IMR-90 (cell line): Measurements from ENCODE around the gene PSMA4. TPM values are rescaled to one million over a fixed set of nuclear protein-coding genes. Genes with fewer than 3 reads are reported as not detected.

Source experiments
- ATAC-seq: fragments of 200-7000 bp; cut with Tn5 transposase; 2 replicates; pipeline ENCODE4 v1.9.1; 2020; ENCODE audit warnings: low read depth, mild to moderate bottlenecking, moderate library complexity
- BruUV-seq: library from RNA; stranded (reverse); fragments of 400-500 nt; replicated peaks from 2 replicates; lab custom pipeline; 2021; lab: Mats Ljungman, UMichigan
- CTCF ChIA-PET: fragments of 300-600 bp; formaldehyde crosslinking; extraction: SDS; loops from one replicate; lab custom pipeline; 2021; ENCODE audit warnings: antibody characterized with exemption; lab: Yijun Ruan, JAX
- POLR2A ChIA-PET: fragments of 300-600 bp; sonication (Branson Sonifier 250); formaldehyde crosslinking; loops from one replicate; lab custom pipeline; 2022; ENCODE audit warnings: antibody characterized with exemption; ENCODE audit not compliant: unreplicated experiment; lab: Charles Lee
- DNase-seq: peaks from one replicate; pipeline ENCODE4 v3.0.0; 2013
- H2AFZ ChIP-seq: replicated peaks from 2 replicates; pipeline ENCODE3; 2013; ENCODE audit warnings: low read length, mild to moderate bottlenecking; ENCODE audit not compliant: poor library complexity
- H2AK5ac ChIP-seq: 2 replicates; pipeline ENCODE4 v1.6.1; 2013; ENCODE audit warnings: low read depth, low read length, inconsistent platforms
- H2AK9ac ChIP-seq: replicated peaks from 2 replicates; pipeline ENCODE3; 2013; ENCODE audit warnings: mild to moderate bottlenecking, low read depth, low read length, moderate library complexity; ENCODE audit not compliant: poor library complexity
- H2BK120ac ChIP-seq: 2 replicates; pipeline ENCODE4 v1.6.1; 2013; ENCODE audit warnings: low read depth, low read length, inconsistent platforms
- H2BK15ac ChIP-seq: 3 replicates; pipeline ENCODE4 v1.6.1; 2013; ENCODE audit warnings: low read depth, low read length, inconsistent platforms
- H2BK20ac ChIP-seq: 2 replicates; pipeline ENCODE4 v1.6.1; 2013; ENCODE audit warnings: low read depth, mild to moderate bottlenecking, inconsistent platforms, low read length, moderate library complexity
- H2BK5ac ChIP-seq: 2 replicates; pipeline ENCODE4 v1.6.1; 2013; ENCODE audit warnings: mild to moderate bottlenecking, low read depth, low read length, inconsistent platforms; ENCODE audit not compliant: poor library complexity, severe bottlenecking
- H3K14ac ChIP-seq: replicated peaks from 2 replicates; pipeline ENCODE4 v1.6.1; 2013; ENCODE audit warnings: low read depth, low read length, inconsistent platforms
- H3K18ac ChIP-seq: 2 replicates; pipeline ENCODE4 v1.6.1; 2013; ENCODE audit warnings: low read depth, low read length, control low read depth
- H3K23ac ChIP-seq: 2 replicates; pipeline ENCODE4 v1.6.1; 2013; ENCODE audit warnings: low read depth, low read length, inconsistent platforms
- H3K27ac ChIP-seq: 2 replicates; pipeline ENCODE4 v1.5.1; 2013; ENCODE audit warnings: mild to moderate bottlenecking, control low read depth, low read length; ENCODE audit not compliant: insufficient read depth
- H3K27me3 ChIP-seq: 2 replicates; pipeline ENCODE4 v1.6.1; 2013; ENCODE audit warnings: low read length; ENCODE audit not compliant: control insufficient read depth, insufficient read depth
- H3K36me3 ChIP-seq: 2 replicates; pipeline ENCODE4 v1.6.1; 2013; ENCODE audit warnings: low read length, mixed read lengths; ENCODE audit not compliant: control insufficient read depth, insufficient read depth
- H3K4ac ChIP-seq: 2 replicates; pipeline ENCODE4 v1.6.1; 2013; ENCODE audit warnings: low read depth, low read length, inconsistent platforms
- H3K4me1 ChIP-seq: 2 replicates; pipeline ENCODE4 v1.6.1; 2013; ENCODE audit warnings: low read length, mixed read lengths; ENCODE audit not compliant: control insufficient read depth, insufficient read depth
- H3K4me2 ChIP-seq: 2 replicates; pipeline ENCODE4 v1.6.1; 2013; ENCODE audit warnings: low read depth, mild to moderate bottlenecking, control low read depth, low read length, moderate library complexity
- H3K4me3 ChIP-seq: 2 replicates; pipeline ENCODE4 v1.5.1; 2013; ENCODE audit warnings: low read depth, mild to moderate bottlenecking, control low read depth, low read length, moderate library complexity; ENCODE audit not compliant: insufficient read depth
- H3K56ac ChIP-seq: 2 replicates; pipeline ENCODE4 v1.6.1; 2013; ENCODE audit warnings: low read length, inconsistent platforms; ENCODE audit not compliant: insufficient read depth; ENCODE audit errors: extremely low read depth
- H3K79me1 ChIP-seq, 2 experiments: 2 replicates each; pipeline ENCODE4 v1.6.1; 2013; ENCODE audit warnings: low read length in 2 of 2, inconsistent platforms in 1 of 2, low read depth in 1 of 2
- H3K9ac ChIP-seq: 2 replicates; pipeline ENCODE4 v1.6.1; 2013; ENCODE audit warnings: low read depth, low read length, control low read depth
- H3K9me1 ChIP-seq: 2 replicates; pipeline ENCODE4 v1.6.1; 2013; ENCODE audit warnings: low read length, inconsistent platforms; ENCODE audit not compliant: insufficient read depth
- H3K9me3 ChIP-seq: 2 replicates; pipeline ENCODE4 v1.6.1; 2013; ENCODE audit warnings: low read length; ENCODE audit not compliant: control insufficient read depth, insufficient read depth
- H4K20me1 ChIP-seq: 2 replicates; pipeline ENCODE4 v1.6.1; 2013; ENCODE audit warnings: low read length, inconsistent platforms; ENCODE audit not compliant: insufficient read depth
- H4K5ac ChIP-seq: 2 replicates; pipeline ENCODE4 v1.6.1; 2013; ENCODE audit warnings: mild to moderate bottlenecking, low read depth, low read length, control low read depth
- H4K8ac ChIP-seq, 2 experiments: 2 replicates each; pipeline ENCODE4 v1.6.1; 2013; ENCODE audit warnings: low read depth in 2 of 2, low read length in 2 of 2, control low read depth in 1 of 2, inconsistent platforms in 1 of 2
- H4K91ac ChIP-seq: 2 replicates; pipeline ENCODE4 v1.6.1; 2013; ENCODE audit warnings: low read depth, low read length, inconsistent platforms; ENCODE audit not compliant: insufficient read depth
- BHLHE40 ChIP-seq: fragments of 150-350 bp; IDR thresholded peaks from 2 replicates; pipeline ENCODE4 v1.6.1; 2016; ENCODE audit warnings: mild to moderate bottlenecking, low read depth, low read length
- CEBPB ChIP-seq: IDR thresholded peaks from 2 replicates; pipeline ENCODE4 v1.6.1; 2012; ENCODE audit warnings: low read depth, low read length, improper control_type of control experiment
- CHD1 ChIP-seq: IDR thresholded peaks from 2 replicates; pipeline ENCODE4 v1.6.1; 2012; ENCODE audit warnings: low read depth, low read length, improper control_type of control experiment
- CTCF ChIP-seq: conservative IDR thresholded peaks from 2 replicates; pipeline ENCODE4 v1.5.1; 2012; ENCODE audit warnings: mild to moderate bottlenecking, low read depth, low read length, improper control_type of control experiment
- ELK1 ChIP-seq: fragments of 150-350 bp; IDR thresholded peaks from 2 replicates; pipeline ENCODE4 v1.6.1; 2016; ENCODE audit warnings: low read depth, mild to moderate bottlenecking, low read length, moderate library complexity, borderline replicate concordance
- FOS ChIP-seq: fragments of 150-350 bp; IDR thresholded peaks from 2 replicates; pipeline ENCODE4 v1.6.1; 2016; ENCODE audit warnings: low read depth, low read length
- MAFK ChIP-seq: IDR thresholded peaks from 2 replicates; pipeline ENCODE4 v1.6.1; 2012; ENCODE audit warnings: low read depth, low read length, improper control_type of control experiment
- MAZ ChIP-seq: IDR thresholded peaks from 2 replicates; pipeline ENCODE4 v1.6.1; 2012; ENCODE audit warnings: low read depth, mild to moderate bottlenecking, low read length, improper control_type of control experiment, moderate library complexity, borderline replicate concordance
- MXI1 ChIP-seq: IDR thresholded peaks from 2 replicates; pipeline ENCODE4 v1.6.1; 2012; ENCODE audit warnings: low read depth, mild to moderate bottlenecking, low read length, moderate library complexity, borderline replicate concordance
- NFE2L2 ChIP-seq: fragments of 150-350 bp; IDR thresholded peaks from 2 replicates; pipeline ENCODE4 v1.6.1; 2016; ENCODE audit warnings: low read depth, mild to moderate bottlenecking, low read length
- POLR2A ChIP-seq: IDR thresholded peaks from 2 replicates; pipeline ENCODE4 v1.6.1; 2012; ENCODE audit warnings: mild to moderate bottlenecking, low read depth, low read length
- RAD21 ChIP-seq: IDR thresholded peaks from 2 replicates; pipeline ENCODE4 v1.6.1; 2012; ENCODE audit warnings: low read length, improper control_type of control experiment
- RCOR1 ChIP-seq: IDR thresholded peaks from 2 replicates; pipeline ENCODE4 v1.6.1; 2012; ENCODE audit warnings: mild to moderate bottlenecking, low read length, improper control_type of control experiment; ENCODE audit not compliant: insufficient replicate concordance
- RFX5 ChIP-seq: IDR thresholded peaks from 2 replicates; pipeline ENCODE4 v1.8.0; 2012; ENCODE audit warnings: low read depth, mild to moderate bottlenecking, low read length, moderate library complexity
- SMC3 ChIP-seq: fragments of 150-350 bp; IDR thresholded peaks from 2 replicates; pipeline ENCODE4 v1.6.1; 2016; ENCODE audit warnings: low read depth, mild to moderate bottlenecking, antibody characterized with exemption, low read length, moderate library complexity
- USF2 ChIP-seq: fragments of 150-350 bp; IDR thresholded peaks from 2 replicates; pipeline ENCODE4 v1.6.1; 2017; ENCODE audit warnings: mild to moderate bottlenecking, antibody characterized with exemption, low read length, low read depth
- WGBS, 2 experiments: methylation state at CpG; one replicate each; pipeline versions ENCODE4 v1.1.5 to v1.1.7; 2013; ENCODE audit warnings: missing lambda C conversion rate in 2 of 2; ENCODE audit not compliant: insufficient read length in 1 of 2; ENCODE audit errors: extremely low coverage in 2 of 2; 5-methylcytosine and 5-hydroxymethylcytosine counted together
- dilution Hi-C: fragments of 300-500 bp; cut with HindIII; formaldehyde crosslinking; loops from one replicate; pipeline ENCODE4 v1.14.3; 2018; ENCODE audit warnings: low sequenced_read_pairs; ENCODE audit not compliant: unreplicated experiment
- in situ Hi-C: fragments of 300-500 bp; cut with MboI; formaldehyde crosslinking; loops from 3 replicates; pipeline ENCODE4 v1.14.3; 2019; ENCODE audit warnings: low sequenced_read_pairs, inconsistent platforms, mixed read lengths
- intact Hi-C: fragments of 100-400 bp; cut with micrococcal nuclease; formaldehyde crosslinking; loops from 2 replicates; pipeline ENCODE4 v1.10.0; 2022
- polyA plus RNA-seq, 3 experiments: library from polyadenylated mRNA; depleted of rRNA; stranded (reverse); fragments of >200 nt; gene quantifications; 2 replicates each; pipeline ENCODE4 v1.2.3, GENCODE V29; 2012; ENCODE audit warnings: low replicate concordance in 1 of 3
- total RNA-seq: library from RNA; depleted of rRNA; stranded (reverse); fragments of >200 nt; gene quantifications from 2 replicates; pipeline ENCODE4 v1.2.3, GENCODE V29; 2012

The PSMA4 gene
- total and polyA plus RNA-seq, 2 of the 4 experiments (the other 2 are of a cell fraction), result 208 to 239 TPM

GRCh38 chr15:78550194-78550593 is 9.9 kb downstream of the PSMA4 start:
- no TSS peak for BruUV-seq
- ChIA-PET CTCF (no interaction called here), POLR2A (no interaction called here)
- Histone ChIP-seq H2AK9ac (no peak overlapping the region), H4K91ac (no peak overlapping the region), H3K56ac (no peak overlapping the region), H3K4me2 (no peak overlapping the region), H3K27ac (no peak overlapping the region), H3K23ac (no peak overlapping the region), H3K9me3 (no peaks in the 10 kb centered on the region), H2BK20ac (no peak overlapping the region), H3K79me1 (no peaks in the 10 kb centered on the region), H2AFZ (no peak overlapping the region), H3K9ac (no peak overlapping the region), H2BK15ac (no peak overlapping the region), H3K4me3 (no peak overlapping the region), H3K27me3 (no peaks in the 10 kb centered on the region), H2BK120ac (no peak overlapping the region), H2AK5ac (no peak overlapping the region), H3K36me3 (peaks cover 38% of the 10 kb centered on the region), H3K9me1 (peaks cover 3% of the 10 kb centered on the region; the same call in 1 of the 2 replicates), H4K8ac (no peak overlapping the region), H4K20me1 (no peaks in the 10 kb centered on the region), H3K18ac (no peak overlapping the region), H2BK5ac (no peak overlapping the region), H3K14ac (no peak overlapping the region), H3K4me1 (no peaks in the 10 kb centered on the region), H4K5ac (no peak overlapping the region), H3K4ac (no peak overlapping the region)
- in situ Hi-C loops (no loop called here), intact Hi-C loops (no loop called here), dilution Hi-C loops (no loop called here)
- WGBS, 2 experiments, result 58% methylated on average over 3 of the region's 6 CpGs; no CpG with 5 or more reads in 1 of the 2 experiments
- ATAC-seq (no peak), DNase-seq (no peak)
- no peak for TF ChIP-seq CHD1
- TF ChIP-seq ELK1, result no peak
- TF ChIP-seq USF2, result no peak
- no peak for TF ChIP-seq MAZ
- no peak for TF ChIP-seq FOS
- TF ChIP-seq RAD21, result no peak
- no peak for TF ChIP-seq CEBPB
- no peak for TF ChIP-seq RCOR1
- no peak for TF ChIP-seq POLR2A
- no peak for TF ChIP-seq NFE2L2
- TF ChIP-seq MXI1, result no peak
- no peak for TF ChIP-seq MAFK
- TF ChIP-seq CTCF, result no peak
- no peak for TF ChIP-seq RFX5
- TF ChIP-seq SMC3, result no peak
- TF ChIP-seq BHLHE40, result no peak
